ENCODE data around the gene FOXN3.

- TF ChIP-seq POLR2A (IDR thresholded peaks at IDR 0.05; ENCODE audit: low read length), result no peak
- TF ChIP-seq GATA1 (IDR thresholded peaks at IDR 0.05; ENCODE audit: low read depth, low read length), result no peak
Measured at GRCh38 chr14:89178376-89178775, 238.7 kb downstream of the FOXN3 start.

Data from erythroblast (primary cell).